Suprapubic skin (tissue), 4 donors: ENCODE data around the gene LONP2. TPM values are rescaled to one million over a fixed set of nuclear protein-coding genes. Genes with fewer than 3 reads are reported as not detected.

Experiments used
- DNase-seq, 2 donors: peaks; one replicate each; pipeline ENCODE4 v3.0.0-alpha.2; 2019; ENCODE audit warnings: low spot score in 2 of 2
- H3K27ac ChIP-seq: fragments of 200-600 bp; sonication (generic); one replicate; pipeline ENCODE4 v1.5.1; 2019
- H3K27me3 ChIP-seq: fragments of 200-600 bp; sonication (generic); one replicate; pipeline ENCODE4 v1.5.1; 2019
- H3K36me3 ChIP-seq: fragments of 200-600 bp; sonication (generic); one replicate; pipeline ENCODE4 v1.5.1; 2019
- H3K4me1 ChIP-seq: fragments of 200-600 bp; sonication (generic); one replicate; pipeline ENCODE4 v1.5.1; 2019
- H3K4me3 ChIP-seq: fragments of 200-600 bp; sonication (generic); one replicate; pipeline ENCODE4 v1.5.1; 2019; ENCODE audit warnings: mild to moderate bottlenecking
- H3K9me3 ChIP-seq: fragments of 200-600 bp; sonication (generic); one replicate; pipeline ENCODE4 v1.5.1; 2019
- CTCF ChIP-seq, 2 donors: fragments of 200-600 bp in 1 of 2; fragments of 450-650 bp in 1 of 2; sonication (generic) in 1 of 2; IDR thresholded peaks; one replicate each; pipeline ENCODE4 v1.5.1; 2016 to 2019; ENCODE audit warnings: antibody characterized with exemption in 2 of 2, mild to moderate bottlenecking in 1 of 2, moderate library complexity in 1 of 2
- EP300 ChIP-seq: sonication (generic); formaldehyde crosslinking; IDR thresholded peaks from one replicate; pipeline ENCODE4 v1.6.1; 2017; ENCODE audit warnings: antibody characterized with exemption
- POLR2A ChIP-seq, 2 donors: fragments of 450-650 bp; IDR thresholded peaks; one replicate each; pipeline ENCODE4 v1.6.1; 2017; ENCODE audit warnings: antibody characterized with exemption in 2 of 2, mild to moderate bottlenecking in 2 of 2, moderate library complexity in 2 of 2
- POLR2AphosphoS5 ChIP-seq, 3 donors: sonication (generic); formaldehyde crosslinking; IDR thresholded peaks; one replicate each; pipeline ENCODE4 v1.6.1; 2017; ENCODE audit warnings: antibody characterized with exemption in 3 of 3
- WGBS: methylation state at CpG from one replicate; pipeline ENCODE4 v1.1.5; 2018; 5-methylcytosine and 5-hydroxymethylcytosine counted together
- total RNA-seq, 4 donors: library from RNA; depleted of rRNA; stranded (reverse); fragments of >200 nt; gene quantifications; one replicate each; pipeline ENCODE4 v1.1.0, GENCODE V29; 2016

LONP2 gene
- total RNA-seq, 4 donors from 2014 or later, result 39.6 to 97.9 (median 52.8) TPM

- Histone ChIP-seq H3K27me3 (no peaks in the 10 kb centered on the region), H3K27ac (no peak overlapping the region), H3K36me3 (peaks cover 21% of the 10 kb centered on the region), H3K4me1 (peaks cover 29% of the 10 kb centered on the region), H3K9me3 (no peaks in the 10 kb centered on the region), H3K4me3 (no peak overlapping the region)
- no peak for TF ChIP-seq POLR2AphosphoS5 (IDR thresholded peaks at IDR 0.05)
- TF ChIP-seq EP300, result no peak
- TF ChIP-seq POLR2A (IDR thresholded peaks at IDR 0.05), result no peak
- TF ChIP-seq CTCF (IDR thresholded peaks at IDR 0.05), result no peak
- no peak for DNase-seq
- 72% methylated on average over 4 of the region's 4 CpGs for WGBS
These were observed 47.7 kb downstream of the LONP2 start for GRCh38 chr16:48291754-48292153.

GRCh38 chr16:48292452-48292851, 48.4 kb downstream of the LONP2 start:
- Histone ChIP-seq H3K9me3 (no peaks in the 10 kb centered on the region), H3K27me3 (no peaks in the 10 kb centered on the region), H3K36me3 (peaks cover 25% of the 10 kb centered on the region), H3K4me3 (no peak overlapping the region), H3K27ac (no peak overlapping the region), H3K4me1 (peaks cover 29% of the 10 kb centered on the region)
- no peak for DNase-seq
- TF ChIP-seq POLR2A (IDR thresholded peaks at IDR 0.05) (no peak), CTCF (IDR thresholded peaks at IDR 0.05) (no peak), POLR2AphosphoS5 (IDR thresholded peaks at IDR 0.05) (no peak), EP300 (no peak)
- 79% methylated on average over 2 of the region's 2 CpGs for WGBS

GRCh38 chr16:48294724-48295123, 50.6 kb downstream of the LONP2 start:
- TF ChIP-seq POLR2A (IDR thresholded peaks at IDR 0.05) (no peak), EP300 (no peak), POLR2AphosphoS5 (IDR thresholded peaks at IDR 0.05) (no peak), CTCF (IDR thresholded peaks at IDR 0.05) (no peak)
- DNase-seq, result no peak
- no peak overlapping the region for H3K4me3 ChIP-seq
- peak overlapping the region; percentile 17 for H3K27ac ChIP-seq
- peaks cover 29% of the 10 kb centered on the region for H3K4me1 ChIP-seq
- 68% methylated on average over 1 of the region's 1 CpG for WGBS
- peaks cover 38% of the 10 kb centered on the region for H3K36me3 ChIP-seq
- no peaks in the 10 kb centered on the region for H3K27me3 ChIP-seq
- no peaks in the 10 kb centered on the region for H3K9me3 ChIP-seq

- peak overlapping the region; percentile 64 for H3K27ac ChIP-seq
- H3K36me3 ChIP-seq, result peaks cover 40% of the 10 kb centered on the region
- WGBS, result 49% methylated on average over 1 of the region's 1 CpG
These were observed 51.6 kb downstream of the LONP2 start for GRCh38 chr16:48295488-48296281.

More at GRCh38 chr16:48295488-48296281, 51.6 kb downstream of the LONP2 start:
- Histone ChIP-seq H3K4me1 (peaks cover 34% of the 10 kb centered on the region), H3K4me3 (no peak overlapping the region), H3K27me3 (no peaks in the 10 kb centered on the region), H3K9me3 (no peaks in the 10 kb centered on the region)
- no peak for TF ChIP-seq POLR2A (IDR thresholded peaks at IDR 0.05)
- TF ChIP-seq POLR2AphosphoS5 (IDR thresholded peaks at IDR 0.05), result no peak
- no peak for TF ChIP-seq CTCF (IDR thresholded peaks at IDR 0.05)
- no peak for TF ChIP-seq EP300
- no peak for DNase-seq
